ENCODE data around the gene AOPEP.

DNA sequence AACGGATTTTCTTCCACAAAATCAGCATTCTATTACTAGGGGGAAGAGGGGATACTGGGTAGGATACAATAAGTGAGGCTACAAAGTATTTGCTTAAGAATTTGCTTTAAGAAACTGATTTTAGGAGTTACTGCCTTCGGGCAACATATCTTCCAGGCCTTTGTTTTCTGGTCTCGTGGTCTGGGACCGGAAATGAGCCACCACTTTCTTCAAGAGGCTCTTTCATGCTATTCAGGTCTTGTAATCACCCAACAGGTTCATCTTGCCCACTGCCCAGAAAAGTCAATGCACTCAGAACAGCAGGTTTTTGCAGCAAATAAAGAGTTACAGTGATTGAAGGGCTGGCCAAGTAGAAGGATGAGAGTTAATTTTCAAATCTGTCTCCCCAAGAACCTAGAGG lies 6.6 kb upstream of the AOPEP start:
- TF ChIP-seq, protein P1, sequence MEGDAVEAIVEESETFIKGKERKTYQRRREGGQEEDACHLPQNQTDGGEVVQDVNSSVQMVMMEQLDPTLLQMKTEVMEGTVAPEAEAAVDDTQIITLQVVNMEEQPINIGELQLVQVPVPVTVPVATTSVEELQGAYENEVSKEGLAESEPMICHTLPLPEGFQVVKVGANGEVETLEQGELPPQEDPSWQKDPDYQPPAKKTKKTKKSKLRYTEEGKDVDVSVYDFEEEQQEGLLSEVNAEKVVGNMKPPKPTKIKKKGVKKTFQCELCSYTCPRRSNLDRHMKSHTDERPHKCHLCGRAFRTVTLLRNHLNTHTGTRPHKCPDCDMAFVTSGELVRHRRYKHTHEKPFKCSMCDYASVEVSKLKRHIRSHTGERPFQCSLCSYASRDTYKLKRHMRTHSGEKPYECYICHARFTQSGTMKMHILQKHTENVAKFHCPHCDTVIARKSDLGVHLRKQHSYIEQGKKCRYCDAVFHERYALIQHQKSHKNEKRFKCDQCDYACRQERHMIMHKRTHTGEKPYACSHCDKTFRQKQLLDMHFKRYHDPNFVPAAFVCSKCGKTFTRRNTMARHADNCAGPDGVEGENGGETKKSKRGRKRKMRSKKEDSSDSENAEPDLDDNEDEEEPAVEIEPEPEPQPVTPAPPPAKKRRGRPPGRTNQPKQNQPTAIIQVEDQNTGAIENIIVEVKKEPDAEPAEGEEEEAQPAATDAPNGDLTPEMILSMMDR (IDR thresholded peaks at IDR 0.05), result no peak
- TF ChIP-seq POLR2A (IDR thresholded peaks at IDR 0.05), result no peak

Data from uterus (tissue), 2 donors.